GM18508 (cell line): ENCODE data around the gene CCDC88B.

Source experiments
- ATAC-seq: cut with Tn5 transposase; IDR thresholded peaks from one replicate; pipeline ENCODE4 v1.9.1; 2021; ENCODE audit warnings: moderate number of reproducible peaks; ENCODE audit not compliant: insufficient read depth, unreplicated experiment

Gene CCDC88B

DNA sequence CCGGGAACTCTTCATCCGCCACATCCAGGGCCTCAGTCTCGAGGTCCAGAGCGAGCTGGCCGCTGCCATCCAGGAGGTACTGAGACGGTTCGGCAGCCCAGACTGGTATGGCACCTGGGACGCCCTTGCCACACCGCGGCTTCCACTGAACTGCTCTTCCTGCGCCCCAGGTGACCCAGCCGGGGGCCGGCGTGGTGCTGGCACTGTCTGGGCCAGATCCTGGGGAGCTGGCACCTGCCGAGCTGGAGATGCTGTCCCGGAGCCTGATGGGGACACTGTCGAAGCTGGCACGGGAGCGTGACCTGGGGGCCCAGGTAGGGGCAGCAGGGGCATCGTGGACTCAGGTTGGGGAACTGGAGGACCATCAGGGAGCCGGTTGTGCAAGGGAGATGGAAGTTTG lies 1.4 kb downstream of the CCDC88B start:
- no peak for ATAC-seq

DNA sequence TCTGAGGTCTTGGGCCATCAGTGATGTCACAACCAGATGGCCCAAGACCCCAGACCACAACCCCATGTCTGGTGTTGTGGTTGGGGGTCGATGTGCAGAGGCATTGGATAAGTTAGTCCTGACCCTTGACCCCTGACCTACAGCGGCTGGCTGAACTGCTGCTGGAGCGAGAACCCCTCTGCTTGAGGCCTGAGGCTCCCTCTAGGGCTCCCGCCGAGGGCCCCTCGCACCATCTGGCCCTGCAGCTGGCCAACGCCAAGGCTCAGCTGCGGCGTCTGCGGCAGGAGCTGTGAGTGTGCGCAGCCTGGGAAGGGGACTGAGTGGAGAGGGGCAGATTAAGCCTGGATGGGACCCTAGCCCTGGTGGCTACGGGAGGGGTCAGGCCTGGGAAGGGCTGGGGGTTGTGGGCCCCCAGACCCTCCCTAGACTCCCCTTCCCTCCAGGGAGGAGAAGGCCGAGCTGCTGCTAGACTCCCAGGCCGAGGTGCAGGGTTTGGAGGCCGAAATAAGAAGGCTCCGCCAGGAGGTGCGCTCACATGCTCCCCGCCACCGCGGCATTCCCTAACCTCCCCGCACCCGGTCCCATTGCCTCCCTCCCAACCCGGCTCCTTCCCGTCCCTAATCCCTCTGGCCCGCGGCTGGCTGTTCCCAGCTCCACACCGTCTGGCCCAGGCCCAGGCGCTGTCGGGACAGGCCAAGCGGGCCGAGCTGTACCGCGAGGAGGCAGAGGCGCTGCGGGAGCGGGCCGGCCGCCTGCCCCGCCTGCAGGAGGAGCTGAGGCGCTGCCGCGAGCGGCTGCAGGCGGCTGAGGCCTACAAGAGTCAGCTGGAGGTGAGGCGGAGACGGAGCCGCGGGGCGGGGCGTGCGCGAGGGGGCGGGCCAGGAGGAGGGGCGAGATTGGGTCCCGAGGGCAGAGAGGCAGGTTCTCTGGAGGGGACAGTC lies 2.1 kb downstream of the CCDC88B start:
- ATAC-seq = no peak

GRCh38 chr11:64342869-64343745 lies 3.1 kb downstream of the CCDC88B start:
- ATAC-seq = no peak

GRCh38 chr11:64343767-64344559 lies 4.0 kb downstream of the CCDC88B start:
- no peak for ATAC-seq

- no peak for ATAC-seq
Measured at GRCh38 chr11:64344787-64345186, 4.8 kb downstream of the CCDC88B start.

- no peak for ATAC-seq
Measured at GRCh38 chr11:64347193-64347867, 7.3 kb downstream of the CCDC88B start.

GRCh38 chr11:64348383-64349024 lies 8.5 kb downstream of the CCDC88B start:
- no peak for ATAC-seq

DNA sequence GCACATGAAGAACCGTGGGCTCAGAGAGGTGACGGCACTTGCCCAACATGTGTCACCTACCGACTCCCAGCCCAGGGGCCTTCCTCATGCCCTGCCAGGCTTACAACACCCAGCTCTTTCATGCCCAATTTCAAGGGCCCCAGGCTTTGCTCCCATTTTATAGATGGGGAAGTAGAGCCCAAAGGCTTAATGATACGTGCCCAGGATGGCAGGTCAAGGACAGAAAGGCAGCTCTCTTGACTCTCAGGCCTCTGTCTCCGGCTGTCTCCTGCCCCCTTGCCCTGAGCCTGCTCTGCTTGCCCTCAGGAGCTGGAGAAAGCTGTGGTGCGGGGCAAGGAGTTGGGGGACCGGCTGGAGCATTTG lies 9.0 kb downstream of the CCDC88B start:
- no peak for ATAC-seq

GRCh38 chr11:64349404-64349803 lies 9.4 kb downstream of the CCDC88B start:
- no peak for ATAC-seq

- no peak for ATAC-seq
Measured at GRCh38 chr11:64351136-64351631, 11.2 kb downstream of the CCDC88B start.

DNA sequence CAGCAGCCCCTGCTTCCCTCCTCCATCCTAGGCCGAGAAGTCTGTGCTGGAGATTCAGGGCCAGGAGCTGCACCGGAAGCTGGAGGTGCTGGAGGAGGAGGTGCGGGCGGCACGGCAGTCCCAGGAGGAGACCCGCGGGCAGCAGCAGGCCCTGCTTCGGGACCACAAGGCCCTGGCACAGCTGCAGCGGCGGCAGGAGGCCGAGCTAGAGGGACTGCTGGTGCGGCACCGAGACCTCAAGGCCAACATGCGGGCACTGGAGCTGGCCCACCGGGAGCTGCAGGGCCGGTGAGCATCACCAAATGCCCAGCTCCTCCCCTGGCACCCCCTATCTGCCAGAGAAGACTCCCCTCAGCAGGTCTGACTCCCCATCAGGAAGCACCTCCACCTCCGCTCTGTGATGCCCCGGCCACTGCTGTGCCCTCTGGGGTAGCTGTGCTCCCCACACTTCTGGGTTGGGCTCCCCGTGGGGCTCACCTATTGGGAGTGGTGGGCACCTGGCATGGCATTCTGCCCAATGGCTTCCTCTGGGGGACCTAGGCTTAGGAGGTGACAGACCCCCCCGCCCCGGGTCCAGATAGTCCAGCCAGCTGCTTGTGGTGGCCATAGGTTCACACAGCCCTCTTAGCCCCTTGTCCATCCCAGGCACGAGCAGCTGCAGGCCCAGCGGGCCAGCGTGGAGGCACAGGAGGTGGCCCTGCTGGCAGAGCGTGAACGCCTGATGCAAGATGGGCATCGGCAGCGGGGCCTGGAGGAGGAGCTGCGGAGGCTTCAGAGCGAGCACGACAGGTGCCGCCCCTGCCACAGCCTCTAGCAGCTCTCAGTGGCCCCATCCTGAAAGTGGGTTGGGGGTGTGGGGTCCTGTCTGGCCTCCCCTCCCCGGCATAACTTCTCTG lies 12.3 kb downstream of the CCDC88B start:
- no peak for ATAC-seq

GRCh38 chr11:64352995-64353714 lies 13.2 kb downstream of the CCDC88B start:
- no peak for ATAC-seq

DNA sequence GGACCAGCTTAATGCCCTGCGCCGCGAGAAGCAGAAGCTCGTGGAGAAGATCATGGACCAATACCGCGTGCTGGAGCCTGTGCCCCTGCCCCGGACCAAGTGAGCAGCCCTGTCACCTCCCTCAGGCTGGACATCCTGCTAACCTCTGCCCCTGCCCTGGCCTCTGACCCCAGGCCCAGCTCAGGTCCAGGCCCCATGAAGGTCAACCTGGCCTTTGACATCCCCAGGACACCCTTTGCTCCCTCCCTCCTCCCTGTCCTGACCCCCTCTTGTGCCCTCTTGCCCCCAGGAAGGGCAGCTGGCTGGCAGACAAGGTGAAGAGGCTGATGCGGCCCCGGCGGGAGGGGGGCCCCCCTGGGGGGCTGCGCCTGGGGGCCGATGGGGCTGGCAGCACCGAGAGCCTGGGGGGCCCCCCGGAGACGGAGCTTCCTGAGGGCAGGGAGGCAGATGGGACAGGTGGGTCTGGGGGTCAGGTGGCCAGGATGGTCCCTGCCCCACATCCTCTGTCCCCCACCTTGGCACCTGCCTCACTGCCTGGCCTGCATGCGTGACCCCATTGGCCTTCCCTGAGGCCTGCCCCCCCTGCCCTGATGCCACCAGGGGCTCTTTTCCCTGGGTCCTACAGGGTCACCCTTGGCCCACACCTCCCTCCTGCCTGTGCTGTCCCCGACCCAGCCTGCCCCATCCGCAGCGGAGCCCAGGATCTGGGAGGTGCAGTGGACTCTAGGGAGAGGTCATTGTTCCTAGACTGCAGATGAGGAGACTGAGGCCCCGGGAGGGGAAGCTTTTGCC lies 13.9 kb downstream of the CCDC88B start:
- ATAC-seq = no peak

DNA sequence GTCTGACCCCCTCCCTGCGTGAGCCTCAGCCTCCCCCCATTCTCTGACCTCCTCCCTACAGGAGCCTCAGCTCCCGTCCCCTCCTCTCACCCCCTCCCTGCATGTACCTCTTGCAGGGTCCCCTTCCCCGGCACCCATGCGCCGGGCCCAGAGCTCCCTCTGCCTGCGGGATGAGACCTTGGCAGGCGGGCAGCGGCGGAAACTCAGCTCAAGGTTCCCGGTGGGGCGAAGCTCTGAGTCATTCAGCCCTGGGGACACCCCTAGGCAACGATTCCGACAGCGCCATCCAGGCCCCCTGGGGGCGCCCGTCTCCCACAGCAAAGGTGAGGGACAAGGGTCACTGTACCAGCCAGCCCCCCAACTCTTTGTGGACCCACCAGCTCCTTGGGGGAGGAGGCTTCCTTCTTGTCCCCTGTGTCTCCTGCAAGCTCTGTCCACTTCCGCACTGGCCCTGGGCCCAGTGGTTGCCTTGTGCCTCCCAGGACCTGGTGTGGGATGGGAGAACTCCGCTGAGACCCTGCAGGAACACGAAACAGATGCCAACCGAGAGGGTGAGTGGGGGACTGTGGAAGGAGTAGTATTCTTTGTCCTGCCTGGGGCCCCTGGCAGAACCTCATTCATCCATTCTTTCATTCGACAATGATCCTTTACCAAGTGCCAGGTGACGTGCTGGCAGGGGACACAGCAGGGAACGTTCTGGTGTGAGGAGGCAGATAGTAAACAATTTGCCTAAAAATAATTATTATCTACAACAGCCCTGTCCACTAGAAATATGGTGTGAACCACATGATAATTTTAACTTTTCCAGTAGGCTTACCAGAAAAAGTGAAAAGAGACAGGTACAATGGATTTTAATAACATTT lies 15.3 kb downstream of the CCDC88B start:
- no peak for ATAC-seq

- no peak for ATAC-seq
Measured at GRCh38 chr11:64356498-64357411, 16.8 kb downstream of the CCDC88B start.
